Adrenal gland (tissue), 5 donors: ENCODE measurements around the gene FARSB.

Source experiments
- CTCF ChIP-seq, 6 experiments: fragments of 450-650 bp in 4 of 6; fragments of 200-600 bp in 2 of 6; sonication (generic) in 1 of 6; IDR thresholded peaks; 1 replicate in 5 of 6; 2 replicates in 1 of 6; pipeline versions ENCODE4 v1.5.1 to v1.8.0; 2016 to 2021; ENCODE audit warnings: antibody characterized with exemption in 6 of 6, mild to moderate bottlenecking in 2 of 6, moderate library complexity in 1 of 6
- POLR2A ChIP-seq, 2 donors: fragments of 450-650 bp; IDR thresholded peaks; one replicate each; pipeline ENCODE4 v1.6.1; 2017; ENCODE audit warnings: antibody characterized with exemption in 2 of 2, mild to moderate bottlenecking in 2 of 2, moderate library complexity in 1 of 2
- donor health status: DM: no; HTN: no; CAD: no.

- TF ChIP-seq CTCF (IDR thresholded peaks at IDR 0.05), result no peak
- no peak for TF ChIP-seq POLR2A (IDR thresholded peaks at IDR 0.05)
Observed at GRCh38 chr2:222592176-222592575, 63.7 kb downstream of the FARSB start.
